ENCODE measurements around the gene DNM3. TPM values are rescaled to one million over a fixed set of nuclear protein-coding genes. Genes with fewer than 3 reads are reported as not detected.

The DNM3 gene
- polyA plus RNA-seq, 2 donors, result 0.53 to 0.76 TPM

DNA sequence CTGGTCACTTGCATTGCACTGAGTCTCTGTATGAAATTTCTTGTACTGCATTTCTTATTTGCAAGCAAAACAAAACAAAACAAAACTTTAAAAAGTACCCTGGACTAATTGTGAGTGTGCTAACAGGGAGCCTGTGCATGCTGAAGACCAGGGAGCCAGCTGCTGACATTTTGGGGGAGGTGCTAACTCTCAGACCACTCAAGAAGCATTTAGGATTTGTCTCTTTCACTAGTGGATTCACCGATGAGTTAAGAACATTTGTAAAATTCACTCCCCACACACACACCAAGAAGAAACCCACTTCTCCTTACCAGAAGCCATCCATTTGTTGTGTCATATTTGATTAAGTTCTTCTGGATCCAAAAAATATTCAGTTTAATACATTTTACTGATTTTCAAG lies 483.5 kb downstream of the DNM3 start:
- Histone ChIP-seq H3K4me1 (ENCODE audit: control insufficient read depth in 2 of 2, insufficient read depth in 2 of 2, low read length in 1 of 2) (no peaks in the 10 kb centered on the region), H3K9me3 (ENCODE audit: control insufficient read depth in 2 of 2, insufficient read depth in 1 of 2, low read depth in 1 of 2, low read length in 1 of 2) (no peaks in the 10 kb centered on the region), H3K36me3 (ENCODE audit: control insufficient read depth in 2 of 2, insufficient read depth in 2 of 2, low read length in 1 of 2) (no peaks in the 10 kb centered on the region), H3K27ac (ENCODE audit: low read depth in 2 of 2, low read length in 1 of 2) (no peak overlapping the region), H3K4me3 (ENCODE audit: low read depth in 1 of 2, low read length in 2 of 2) (no peak overlapping the region), H3K27me3 (ENCODE audit: control insufficient read depth in 1 of 2, insufficient read depth in 2 of 2, low read length in 2 of 2) (no peaks in the 10 kb centered on the region)
- 74 to 96% methylated on average over 1 of the region's 1 CpG for WGBS, 2 donors

DNA sequence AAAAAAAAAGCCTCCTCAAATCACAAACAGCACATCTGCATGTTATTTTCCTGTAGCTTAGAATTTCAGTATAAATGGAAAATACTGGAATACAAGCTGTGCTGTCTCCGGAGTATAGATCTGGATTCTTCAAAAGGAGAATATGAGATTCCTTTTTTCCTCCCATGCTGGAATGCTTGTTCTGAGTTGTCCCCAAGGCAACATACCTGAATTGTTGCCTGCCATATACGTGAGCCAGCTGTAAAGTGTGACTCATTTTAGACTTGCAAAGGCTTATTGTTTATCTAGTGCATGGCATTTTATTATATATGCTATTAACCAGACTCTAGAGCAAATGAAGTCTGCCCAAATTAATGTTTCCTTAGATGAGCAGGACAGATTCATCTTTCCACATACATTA lies 484.2 kb downstream of the DNM3 start:
- H3K36me3 ChIP-seq (ENCODE audit: control insufficient read depth in 2 of 2, insufficient read depth in 2 of 2, low read length in 1 of 2), result no peaks in the 10 kb centered on the region
- 51 to 59% methylated on average over 2 of the region's 2 CpGs for WGBS, 2 donors
- H3K27ac ChIP-seq (ENCODE audit: low read depth in 2 of 2, low read length in 1 of 2), result no peak overlapping the region
- no peaks in the 10 kb centered on the region for H3K27me3 ChIP-seq (ENCODE audit: control insufficient read depth in 1 of 2, insufficient read depth in 2 of 2, low read length in 2 of 2)
- no peaks in the 10 kb centered on the region for H3K9me3 ChIP-seq (ENCODE audit: control insufficient read depth in 2 of 2, insufficient read depth in 1 of 2, low read depth in 1 of 2, low read length in 1 of 2)
- no peak overlapping the region for H3K4me3 ChIP-seq (ENCODE audit: low read depth in 1 of 2, low read length in 2 of 2)
- H3K4me1 ChIP-seq (ENCODE audit: control insufficient read depth in 2 of 2, insufficient read depth in 2 of 2, low read length in 1 of 2), result no peaks in the 10 kb centered on the region

DNA sequence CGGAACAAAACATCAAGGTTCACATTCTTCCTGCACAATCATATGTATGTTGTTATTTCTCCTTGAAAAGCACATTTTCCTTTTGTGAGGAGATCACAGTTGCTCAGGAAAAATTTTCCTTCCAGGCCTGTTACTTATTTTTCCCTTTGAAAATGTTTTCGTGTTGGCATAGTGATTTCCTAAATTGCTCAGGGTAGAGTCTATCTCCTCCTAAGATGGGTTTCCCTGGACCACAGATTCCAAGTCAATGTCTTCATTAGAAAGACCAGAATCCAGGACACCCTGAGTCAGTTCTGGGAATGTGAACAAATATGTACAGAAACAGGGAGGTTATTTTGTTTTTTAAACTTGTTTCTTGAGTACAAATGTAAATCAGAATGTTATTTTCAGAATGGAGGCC lies 484.8 kb downstream of the DNM3 start:
- Histone ChIP-seq H3K9me3 (ENCODE audit: control insufficient read depth in 2 of 2, insufficient read depth in 1 of 2, low read depth in 1 of 2, low read length in 1 of 2) (no peaks in the 10 kb centered on the region), H3K4me3 (ENCODE audit: low read depth in 1 of 2, low read length in 2 of 2) (no peak overlapping the region), H3K36me3 (ENCODE audit: control insufficient read depth in 2 of 2, insufficient read depth in 2 of 2, low read length in 1 of 2) (no peaks in the 10 kb centered on the region), H3K4me1 (ENCODE audit: control insufficient read depth in 2 of 2, insufficient read depth in 2 of 2, low read length in 1 of 2) (no peaks in the 10 kb centered on the region), H3K27me3 (ENCODE audit: control insufficient read depth in 1 of 2, insufficient read depth in 2 of 2, low read length in 2 of 2) (no peaks in the 10 kb centered on the region), H3K27ac (ENCODE audit: low read depth in 2 of 2, low read length in 1 of 2) (no peak overlapping the region)
- 52 to 80% methylated on average over 2 of the region's 2 CpGs for WGBS, 2 donors

- no peaks in the 10 kb centered on the region for H3K36me3 ChIP-seq (ENCODE audit: control insufficient read depth in 2 of 2, insufficient read depth in 2 of 2, low read length in 1 of 2)
- no peaks in the 10 kb centered on the region for H3K9me3 ChIP-seq (ENCODE audit: control insufficient read depth in 2 of 2, insufficient read depth in 1 of 2, low read depth in 1 of 2, low read length in 1 of 2)
- 88 to 93% methylated on average over 4 of the region's 4 CpGs for WGBS, 2 donors
- no peaks in the 10 kb centered on the region for H3K27me3 ChIP-seq (ENCODE audit: control insufficient read depth in 1 of 2, insufficient read depth in 2 of 2, low read length in 2 of 2)
- H3K27ac ChIP-seq (ENCODE audit: low read depth in 2 of 2, low read length in 1 of 2), result no peak overlapping the region
- H3K4me3 ChIP-seq (ENCODE audit: low read depth in 1 of 2, low read length in 2 of 2), result no peak overlapping the region
- no peaks in the 10 kb centered on the region for H3K4me1 ChIP-seq (ENCODE audit: control insufficient read depth in 2 of 2, insufficient read depth in 2 of 2, low read length in 1 of 2)
Measured at GRCh38 chr1:172328266-172328665, 487.0 kb downstream of the DNM3 start.

DNA sequence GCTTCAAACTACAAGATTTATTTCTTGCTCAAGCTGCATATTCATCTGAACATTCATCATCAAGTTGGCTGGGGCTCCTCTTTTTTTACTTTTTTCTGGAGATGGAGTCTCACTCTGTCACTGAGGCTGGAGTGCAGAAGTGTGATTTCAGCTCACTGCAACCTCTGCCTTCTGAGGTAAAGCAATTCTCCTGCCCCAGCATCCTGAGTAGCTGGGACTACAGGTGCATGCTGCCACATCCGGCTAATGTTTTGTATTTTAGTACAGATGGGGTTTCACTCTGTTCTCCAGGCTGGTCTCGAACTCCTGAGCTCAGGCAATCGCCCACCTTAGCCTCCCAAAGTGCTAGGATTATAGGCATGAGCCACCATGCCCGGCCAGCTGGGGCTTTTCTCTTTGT lies 490.9 kb downstream of the DNM3 start:
- no peak overlapping the region for H3K27ac ChIP-seq (ENCODE audit: low read depth in 2 of 2, low read length in 1 of 2)
- no peaks in the 10 kb centered on the region for H3K36me3 ChIP-seq (ENCODE audit: control insufficient read depth in 2 of 2, insufficient read depth in 2 of 2, low read length in 1 of 2)
- no peak overlapping the region for H3K4me3 ChIP-seq (ENCODE audit: low read depth in 1 of 2, low read length in 2 of 2)
- no peaks in the 10 kb centered on the region for H3K4me1 ChIP-seq (ENCODE audit: control insufficient read depth in 2 of 2, insufficient read depth in 2 of 2, low read length in 1 of 2)
- WGBS, 2 donors, result 89 to 92% methylated on average over 4 of the region's 4 CpGs
- H3K27me3 ChIP-seq (ENCODE audit: control insufficient read depth in 1 of 2, insufficient read depth in 2 of 2, low read length in 2 of 2), result no peaks in the 10 kb centered on the region
- no peaks in the 10 kb centered on the region for H3K9me3 ChIP-seq (ENCODE audit: control insufficient read depth in 2 of 2, insufficient read depth in 1 of 2, low read depth in 1 of 2, low read length in 1 of 2)

DNA sequence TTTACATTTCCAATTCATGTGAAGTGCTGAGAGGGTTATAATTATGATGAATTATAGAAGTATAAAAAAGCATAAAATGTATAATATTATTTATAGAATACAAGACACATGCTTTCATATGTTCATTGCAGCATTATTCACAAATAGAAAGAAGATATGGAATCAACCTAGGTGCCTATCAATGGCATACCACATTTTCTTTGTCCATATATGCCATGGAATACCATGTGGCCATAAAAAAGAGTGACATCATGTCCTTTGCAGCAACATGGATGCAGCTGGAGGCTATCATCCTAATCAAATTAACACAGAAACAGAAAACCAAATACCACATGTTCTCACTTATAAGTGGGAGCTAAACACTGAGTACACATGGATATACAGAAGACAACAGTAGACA lies 494.1 kb downstream of the DNM3 start:
- Histone ChIP-seq H3K36me3 (ENCODE audit: control insufficient read depth in 2 of 2, insufficient read depth in 2 of 2, low read length in 1 of 2) (no peaks in the 10 kb centered on the region), H3K27ac (ENCODE audit: low read depth in 2 of 2, low read length in 1 of 2) (no peak overlapping the region), H3K9me3 (ENCODE audit: control insufficient read depth in 2 of 2, insufficient read depth in 1 of 2, low read depth in 1 of 2, low read length in 1 of 2) (no peaks in the 10 kb centered on the region), H3K4me3 (ENCODE audit: low read depth in 1 of 2, low read length in 2 of 2) (no peak overlapping the region), H3K27me3 (ENCODE audit: control insufficient read depth in 1 of 2, insufficient read depth in 2 of 2, low read length in 2 of 2) (no peaks in the 10 kb centered on the region), H3K4me1 (ENCODE audit: control insufficient read depth in 2 of 2, insufficient read depth in 2 of 2, low read length in 1 of 2) (no peaks in the 10 kb centered on the region)

DNA sequence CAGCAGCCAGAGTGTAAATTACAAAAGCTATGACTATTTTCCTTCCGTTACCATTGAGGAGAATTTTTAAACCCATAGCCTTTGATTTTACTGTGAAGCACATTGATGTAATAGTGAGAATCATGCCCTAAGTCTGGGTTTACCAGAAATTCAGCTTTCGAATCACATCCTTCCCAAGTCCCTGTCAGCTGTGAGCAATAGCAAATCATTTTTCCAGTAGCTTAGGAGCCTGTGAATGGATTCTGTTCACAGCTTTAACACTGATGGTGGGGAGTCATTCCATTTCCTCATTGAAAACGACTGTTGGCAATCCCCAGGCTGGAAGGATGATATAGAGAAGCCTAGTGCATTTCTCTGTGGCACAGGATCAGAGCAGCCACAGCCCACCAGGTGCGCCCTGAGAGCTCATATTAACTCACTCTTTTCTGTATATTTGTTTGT lies 497.0 kb downstream of the DNM3 start:
- WGBS, 2 donors, result 66 to 69% methylated on average over 4 of the region's 4 CpGs

GRCh38 chr1:172339842-172340241 lies 498.5 kb downstream of the DNM3 start:
- no peaks in the 10 kb centered on the region for H3K36me3 ChIP-seq (ENCODE audit: control insufficient read depth in 2 of 2, insufficient read depth in 2 of 2, low read length in 1 of 2)
- H3K27me3 ChIP-seq (ENCODE audit: control insufficient read depth in 1 of 2, insufficient read depth in 2 of 2, low read length in 2 of 2), result no peaks in the 10 kb centered on the region
- no peak overlapping the region for H3K27ac ChIP-seq (ENCODE audit: low read depth in 2 of 2, low read length in 1 of 2)
- H3K4me3 ChIP-seq (ENCODE audit: low read depth in 1 of 2, low read length in 2 of 2), result no peak overlapping the region
- H3K9me3 ChIP-seq (ENCODE audit: control insufficient read depth in 2 of 2, insufficient read depth in 1 of 2, low read depth in 1 of 2, low read length in 1 of 2), result no peaks in the 10 kb centered on the region
- H3K4me1 ChIP-seq (ENCODE audit: control insufficient read depth in 2 of 2, insufficient read depth in 2 of 2, low read length in 1 of 2), result no peaks in the 10 kb centered on the region

More for the DNA sequence above, 497.0 kb downstream of the DNM3 start:
- Histone ChIP-seq H3K9me3 (ENCODE audit: control insufficient read depth in 2 of 2, insufficient read depth in 1 of 2, low read depth in 1 of 2, low read length in 1 of 2) (no peaks in the 10 kb centered on the region), H3K4me3 (ENCODE audit: low read depth in 1 of 2, low read length in 2 of 2) (no peak overlapping the region), H3K27me3 (ENCODE audit: control insufficient read depth in 1 of 2, insufficient read depth in 2 of 2, low read length in 2 of 2) (no peaks in the 10 kb centered on the region), H3K27ac (ENCODE audit: low read depth in 2 of 2, low read length in 1 of 2) (no peak overlapping the region), H3K4me1 (ENCODE audit: control insufficient read depth in 2 of 2, insufficient read depth in 2 of 2, low read length in 1 of 2) (no peaks in the 10 kb centered on the region), H3K36me3 (ENCODE audit: control insufficient read depth in 2 of 2, insufficient read depth in 2 of 2, low read length in 1 of 2) (no peaks in the 10 kb centered on the region)

- WGBS, 2 donors, result 96 to 98% methylated on average over 1 of the region's 1 CpG
- H3K4me1 ChIP-seq (ENCODE audit: control insufficient read depth in 2 of 2, insufficient read depth in 2 of 2, low read length in 1 of 2), result no peaks in the 10 kb centered on the region
- H3K36me3 ChIP-seq (ENCODE audit: control insufficient read depth in 2 of 2, insufficient read depth in 2 of 2, low read length in 1 of 2), result no peaks in the 10 kb centered on the region
- H3K27me3 ChIP-seq (ENCODE audit: control insufficient read depth in 1 of 2, insufficient read depth in 2 of 2, low read length in 2 of 2), result no peaks in the 10 kb centered on the region
- no peak overlapping the region for H3K27ac ChIP-seq (ENCODE audit: low read depth in 2 of 2, low read length in 1 of 2)
- H3K9me3 ChIP-seq (ENCODE audit: control insufficient read depth in 2 of 2, insufficient read depth in 1 of 2, low read depth in 1 of 2, low read length in 1 of 2), result no peaks in the 10 kb centered on the region
- H3K4me3 ChIP-seq (ENCODE audit: low read depth in 1 of 2, low read length in 2 of 2), result no peak overlapping the region
Measured at GRCh38 chr1:172340520-172340919, 499.2 kb downstream of the DNM3 start.

- H3K27ac ChIP-seq (ENCODE audit: low read depth in 2 of 2, low read length in 1 of 2), result no peak overlapping the region
- no peaks in the 10 kb centered on the region for H3K36me3 ChIP-seq (ENCODE audit: control insufficient read depth in 2 of 2, insufficient read depth in 2 of 2, low read length in 1 of 2)
- no peaks in the 10 kb centered on the region for H3K27me3 ChIP-seq (ENCODE audit: control insufficient read depth in 1 of 2, insufficient read depth in 2 of 2, low read length in 2 of 2)
- WGBS, 2 donors, result 93 to 95% methylated on average over 4 of the region's 4 CpGs
- no peak overlapping the region for H3K4me3 ChIP-seq (ENCODE audit: low read depth in 1 of 2, low read length in 2 of 2)
- H3K4me1 ChIP-seq (ENCODE audit: control insufficient read depth in 2 of 2, insufficient read depth in 2 of 2, low read length in 1 of 2), result no peaks in the 10 kb centered on the region
- no peaks in the 10 kb centered on the region for H3K9me3 ChIP-seq (ENCODE audit: control insufficient read depth in 2 of 2, insufficient read depth in 1 of 2, low read depth in 1 of 2, low read length in 1 of 2)
Measured at GRCh38 chr1:172341697-172342096, 500.4 kb downstream of the DNM3 start.
